A204.1 (cell line): ENCODE measurements around the gene KDM1B.

ENCODE experiments used
- FAIRE-seq: peaks from 2 replicates; lab custom pipeline; 2012; peaks lifted over from hg19 to GRCh38; lab: Jason Lieb, UNC

KDM1B gene, protein sequence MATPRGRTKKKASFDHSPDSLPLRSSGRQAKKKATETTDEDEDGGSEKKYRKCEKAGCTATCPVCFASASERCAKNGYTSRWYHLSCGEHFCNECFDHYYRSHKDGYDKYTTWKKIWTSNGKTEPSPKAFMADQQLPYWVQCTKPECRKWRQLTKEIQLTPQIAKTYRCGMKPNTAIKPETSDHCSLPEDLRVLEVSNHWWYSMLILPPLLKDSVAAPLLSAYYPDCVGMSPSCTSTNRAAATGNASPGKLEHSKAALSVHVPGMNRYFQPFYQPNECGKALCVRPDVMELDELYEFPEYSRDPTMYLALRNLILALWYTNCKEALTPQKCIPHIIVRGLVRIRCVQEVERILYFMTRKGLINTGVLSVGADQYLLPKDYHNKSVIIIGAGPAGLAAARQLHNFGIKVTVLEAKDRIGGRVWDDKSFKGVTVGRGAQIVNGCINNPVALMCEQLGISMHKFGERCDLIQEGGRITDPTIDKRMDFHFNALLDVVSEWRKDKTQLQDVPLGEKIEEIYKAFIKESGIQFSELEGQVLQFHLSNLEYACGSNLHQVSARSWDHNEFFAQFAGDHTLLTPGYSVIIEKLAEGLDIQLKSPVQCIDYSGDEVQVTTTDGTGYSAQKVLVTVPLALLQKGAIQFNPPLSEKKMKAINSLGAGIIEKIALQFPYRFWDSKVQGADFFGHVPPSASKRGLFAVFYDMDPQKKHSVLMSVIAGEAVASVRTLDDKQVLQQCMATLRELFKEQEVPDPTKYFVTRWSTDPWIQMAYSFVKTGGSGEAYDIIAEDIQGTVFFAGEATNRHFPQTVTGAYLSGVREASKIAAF

DNA sequence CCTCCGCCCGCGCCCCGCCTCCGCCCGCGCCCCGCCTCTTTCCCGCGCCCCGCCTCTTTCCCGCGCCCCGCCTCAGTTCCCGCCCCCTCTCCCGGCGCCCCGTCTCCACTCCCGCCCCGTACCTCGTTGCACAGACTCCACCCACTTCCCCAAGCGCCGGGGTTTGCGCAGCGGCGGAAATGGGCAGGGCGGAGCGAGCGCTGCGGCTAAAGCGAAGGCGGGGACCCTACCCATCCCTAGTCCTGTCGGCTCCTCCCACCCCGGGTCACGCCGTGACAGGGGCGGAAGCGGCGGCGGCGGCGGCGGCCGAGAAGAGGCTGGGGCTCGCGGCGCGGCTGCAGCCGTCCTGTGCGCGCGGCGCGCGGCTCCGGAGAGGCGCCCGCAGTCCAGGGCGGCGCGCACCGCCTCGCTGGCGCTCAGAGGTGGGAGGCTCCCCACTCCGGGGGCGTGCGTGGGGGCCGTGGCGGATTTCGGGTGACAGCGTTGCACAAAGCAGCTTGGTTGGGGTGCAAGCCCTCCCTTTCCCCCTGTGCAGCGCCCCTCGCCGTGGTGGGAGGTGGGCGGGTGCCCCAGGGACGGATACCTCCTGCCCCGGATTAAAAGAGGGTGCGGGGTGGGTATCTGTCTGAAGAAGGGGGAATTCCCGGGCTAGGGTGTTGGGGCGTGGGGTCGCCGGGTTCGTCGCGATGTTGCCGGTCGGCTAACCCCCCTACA is at the start of gene KDM1B:
Gene KDM1B, plus strand, starts transcription at position 273 of the 714 bp plus-strand sequence. CDS start 4,474 bp downstream, outside the sequence.
- FAIRE-seq, result peak; percentile 77

DNA sequence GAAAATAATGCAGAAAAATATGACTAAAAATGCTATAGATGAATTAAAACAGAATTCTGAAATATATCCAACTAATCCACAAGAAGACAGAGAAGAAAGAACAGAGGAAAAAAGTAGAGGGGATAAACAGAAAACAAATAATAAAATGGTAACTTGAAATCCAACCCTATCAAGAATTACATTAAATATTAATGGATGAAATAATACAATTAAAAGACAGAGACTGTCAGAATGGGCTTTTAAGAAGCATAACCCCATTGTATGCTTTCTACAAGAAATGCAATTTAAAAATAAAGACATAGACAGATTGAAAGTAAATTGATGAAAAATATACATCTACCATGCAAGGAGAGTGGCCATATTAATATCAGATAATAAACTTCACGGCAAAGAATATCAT is 48.2 kb upstream of the KDM1B start:
- FAIRE-seq, result no peak

DNA sequence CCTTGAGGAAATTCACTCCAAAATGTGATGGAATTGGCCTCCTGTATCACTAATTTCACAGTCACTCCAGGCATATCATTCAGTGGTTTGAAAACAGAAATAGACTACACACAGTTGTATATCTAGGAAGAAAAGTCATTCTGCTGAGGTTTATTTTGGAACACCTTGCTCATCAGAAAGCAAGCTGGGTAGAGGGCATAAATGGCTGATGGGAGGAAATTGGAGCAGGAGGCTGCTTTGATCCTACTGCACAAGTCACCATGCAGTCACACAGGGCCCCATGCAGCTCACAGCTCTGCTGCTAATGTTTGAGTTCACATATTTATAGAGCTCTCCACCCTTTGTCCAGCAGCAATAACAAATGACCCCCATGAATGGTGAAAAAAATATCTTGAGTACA is 45.1 kb upstream of the KDM1B start:
- no peak for FAIRE-seq

DNA sequence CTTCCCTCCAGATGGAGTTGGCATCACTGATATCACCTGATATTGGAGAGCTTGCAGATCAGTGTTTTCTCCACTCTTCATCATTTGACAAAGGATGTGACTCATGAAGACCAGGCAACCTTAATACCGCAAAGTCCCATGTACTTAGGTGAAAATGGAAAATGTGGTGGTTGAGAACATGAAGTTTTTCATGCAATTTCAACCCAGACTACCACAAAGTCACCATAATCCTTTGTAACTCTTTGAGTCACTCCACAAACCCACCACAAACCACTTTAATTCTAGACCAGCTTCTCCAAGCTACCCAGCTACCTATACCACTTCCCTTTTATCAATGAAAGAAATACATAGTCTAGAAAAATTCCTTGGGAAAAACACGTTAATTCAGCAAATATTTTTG is 39.9 kb upstream of the KDM1B start:
- FAIRE-seq, result no peak

DNA sequence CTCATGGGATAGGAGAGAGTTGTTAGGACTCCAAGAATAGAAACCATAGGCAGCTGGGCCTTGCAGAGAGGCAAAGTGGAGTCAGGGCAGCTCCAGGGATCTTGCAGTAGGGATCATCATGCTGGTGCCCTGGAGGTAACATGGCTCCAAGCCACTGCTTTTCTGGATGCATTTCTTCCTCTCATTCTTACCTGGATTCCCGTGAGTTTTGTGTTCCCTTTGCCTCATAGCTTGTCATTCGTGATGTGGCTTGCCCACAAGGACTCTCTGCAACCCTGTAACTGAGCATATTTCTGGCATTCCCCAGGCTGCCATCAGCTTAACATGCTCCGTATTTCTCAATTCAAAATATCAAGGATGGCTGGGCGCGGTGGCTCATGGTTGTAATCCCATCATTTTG is 38.1 kb upstream of the KDM1B start:
- no peak for FAIRE-seq

DNA sequence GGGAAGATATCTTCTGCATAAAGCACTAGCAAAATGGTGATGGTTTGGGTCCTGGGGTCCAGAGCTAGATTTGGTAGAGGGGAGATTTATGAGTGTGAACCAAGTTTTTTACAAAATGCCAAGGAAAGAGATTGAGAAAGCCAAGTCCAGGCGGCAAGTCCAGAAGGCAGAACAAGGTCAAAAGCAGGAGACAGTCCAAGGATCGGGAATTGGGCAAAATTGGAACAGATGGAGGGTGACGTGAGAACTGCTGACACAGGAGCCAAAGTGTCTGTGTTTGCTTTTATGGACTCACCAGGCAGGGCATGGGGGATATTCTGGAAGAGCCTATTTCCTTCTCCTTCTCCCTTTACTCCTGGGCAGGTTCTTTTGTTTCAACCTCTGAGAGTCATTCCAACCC is 36.9 kb upstream of the KDM1B start:
- no peak for FAIRE-seq

DNA sequence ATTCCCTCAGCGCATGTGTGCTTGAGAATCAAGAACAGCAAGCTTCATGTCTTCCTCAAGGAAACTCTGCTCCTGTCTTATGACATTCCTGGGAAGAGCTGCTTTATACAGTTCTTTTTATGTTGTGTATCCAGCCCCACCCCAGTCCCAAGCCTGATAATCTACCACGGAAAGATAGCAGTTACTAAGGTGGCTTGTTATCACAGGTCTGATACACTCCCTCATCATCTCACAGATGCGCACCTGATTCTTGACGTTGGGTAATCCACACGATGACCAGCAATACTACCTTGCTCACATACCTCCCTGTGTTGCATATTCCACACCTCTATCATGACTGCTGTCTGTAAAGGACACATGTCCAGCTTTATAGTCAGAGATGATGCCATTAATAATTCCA is 36.0 kb upstream of the KDM1B start:
- no peak for FAIRE-seq

DNA sequence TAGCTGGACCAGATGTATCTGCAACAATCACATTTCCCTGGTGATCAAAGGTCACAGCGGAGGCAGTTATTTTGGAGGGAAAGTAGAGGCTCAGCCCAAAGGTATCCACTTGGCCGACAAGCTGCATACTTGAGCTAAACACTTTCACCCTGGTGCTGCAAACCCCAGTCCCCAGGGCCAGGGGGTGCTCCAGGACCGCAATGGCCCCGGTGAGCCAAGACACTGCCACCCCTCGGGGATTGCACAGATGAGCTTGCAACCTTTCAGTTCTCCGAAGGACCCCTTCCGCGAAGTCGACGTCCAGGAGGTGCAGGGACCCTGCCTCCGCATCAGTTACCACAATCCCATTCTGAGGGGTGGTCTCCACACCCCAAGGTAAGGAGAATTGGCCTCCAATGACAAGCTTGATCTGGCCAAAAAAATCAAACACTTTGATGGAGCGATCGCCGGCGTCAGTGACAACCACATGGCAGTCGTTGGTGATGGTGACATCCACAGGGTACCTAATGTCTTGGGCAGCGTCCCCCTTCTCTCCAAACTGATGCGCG is 33.6 kb upstream of the KDM1B start:
- no peak for FAIRE-seq

DNA sequence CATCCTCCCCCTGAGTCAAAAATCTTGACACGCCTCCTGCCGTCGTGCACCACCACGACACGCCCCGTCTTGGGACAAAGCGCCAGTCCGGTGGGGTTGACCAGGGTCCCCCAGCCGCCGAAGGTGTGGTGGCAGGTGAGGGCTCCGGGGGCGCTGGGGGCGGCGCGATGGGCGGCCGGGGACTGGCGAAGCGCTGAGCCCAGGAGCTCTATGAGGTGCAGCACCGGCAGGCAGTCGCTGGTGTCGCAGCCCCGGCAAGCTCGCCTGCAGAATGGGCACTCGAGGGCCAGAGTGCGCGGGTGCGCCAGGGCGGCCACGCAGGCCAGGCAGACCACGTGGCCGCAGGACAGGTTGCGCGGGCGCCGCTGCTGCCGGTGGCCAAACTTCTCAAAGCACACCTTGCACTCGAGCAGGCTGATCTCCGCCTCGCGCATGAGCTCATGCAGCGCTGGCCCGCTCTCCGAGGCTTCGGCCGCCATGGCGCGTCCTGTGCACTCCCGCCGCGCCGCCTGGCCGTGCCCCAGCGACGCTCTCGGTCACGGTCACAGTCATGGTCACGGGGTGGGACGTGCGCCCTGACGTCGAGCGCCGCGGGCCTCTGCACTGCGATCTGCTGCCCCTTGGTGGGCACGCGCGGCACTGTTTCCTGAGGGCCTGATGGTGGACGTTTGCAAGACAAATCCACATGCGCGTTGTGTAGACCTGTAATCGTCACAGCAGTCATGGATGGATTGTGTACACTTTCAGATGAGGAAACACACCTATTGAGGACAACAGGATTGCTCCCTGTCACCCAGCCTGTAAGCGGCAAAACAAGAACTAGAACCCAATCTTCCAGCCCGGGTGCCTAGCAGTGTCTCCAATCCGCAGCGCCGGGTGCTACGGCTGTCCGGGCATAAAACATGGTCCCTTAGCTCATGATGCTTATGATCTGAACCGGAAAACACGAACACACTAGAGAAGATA is 32.8 kb upstream of the KDM1B start, which contains the start of gene NHLRC1:
Gene NHLRC1, minus strand, starts transcription at position 550 of the 966 bp plus-strand sequence. Its CDS starts 71 bp downstream, at position 479.
- FAIRE-seq, result no peak

DNA sequence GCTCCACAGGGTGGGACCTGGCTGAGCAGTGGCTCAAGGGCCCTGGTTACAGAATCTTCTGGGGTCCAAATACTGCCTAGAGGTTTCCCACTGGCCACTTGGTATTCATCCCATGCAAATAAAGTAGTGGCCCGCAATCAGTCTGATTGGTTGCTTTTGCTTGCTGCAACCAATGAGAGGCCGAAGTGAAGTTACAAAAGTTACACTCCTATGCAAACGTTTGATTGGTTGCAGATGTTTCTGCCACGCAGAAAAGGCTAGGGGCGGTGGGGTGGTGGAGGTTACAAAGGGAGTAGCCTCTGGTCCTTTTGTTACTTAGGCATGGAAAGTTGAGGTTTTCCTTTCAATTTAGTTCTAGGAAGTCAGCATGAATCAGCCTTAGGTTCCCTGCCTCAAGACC is 29.1 kb upstream of the KDM1B start:
- no peak for FAIRE-seq

DNA sequence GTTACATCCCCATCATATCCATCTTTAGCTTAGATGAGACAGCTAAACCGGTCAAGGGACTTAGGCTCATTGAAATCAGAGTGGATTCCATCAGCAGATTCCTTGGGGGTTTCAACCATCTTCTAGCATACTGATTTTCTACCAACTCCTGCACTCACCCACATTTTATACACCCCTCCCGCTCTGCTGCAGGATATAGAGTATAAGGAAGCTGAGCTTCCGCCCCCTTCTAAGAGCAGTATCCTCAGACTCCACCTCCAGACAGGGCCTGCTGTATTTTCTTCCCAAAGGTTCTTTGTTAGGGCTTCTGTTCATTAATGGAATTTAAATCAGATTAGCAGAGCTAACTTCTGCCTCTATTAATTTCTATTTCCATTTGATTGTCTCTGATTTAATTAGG is 22.9 kb upstream of the KDM1B start:
- no peak for FAIRE-seq

DNA sequence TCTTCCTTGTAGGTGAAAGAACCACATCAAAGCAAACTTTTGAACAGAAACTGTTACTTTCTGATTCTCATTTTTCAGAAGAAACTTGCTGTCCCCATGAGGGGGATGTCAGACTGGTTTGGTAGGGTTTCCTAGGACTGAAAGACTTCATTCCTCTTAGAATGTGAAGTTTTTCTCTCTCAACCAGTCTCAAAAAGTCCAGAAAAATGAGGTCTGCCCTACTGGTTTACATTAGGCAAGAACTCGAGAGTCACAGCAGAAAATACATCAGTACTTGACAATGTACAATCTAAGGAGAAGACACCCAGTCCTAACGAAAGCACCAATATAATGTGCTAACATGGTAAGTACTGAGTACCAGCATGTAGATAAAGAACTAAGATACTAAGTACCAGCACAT is 20.1 kb upstream of the KDM1B start:
- FAIRE-seq, result no peak

DNA sequence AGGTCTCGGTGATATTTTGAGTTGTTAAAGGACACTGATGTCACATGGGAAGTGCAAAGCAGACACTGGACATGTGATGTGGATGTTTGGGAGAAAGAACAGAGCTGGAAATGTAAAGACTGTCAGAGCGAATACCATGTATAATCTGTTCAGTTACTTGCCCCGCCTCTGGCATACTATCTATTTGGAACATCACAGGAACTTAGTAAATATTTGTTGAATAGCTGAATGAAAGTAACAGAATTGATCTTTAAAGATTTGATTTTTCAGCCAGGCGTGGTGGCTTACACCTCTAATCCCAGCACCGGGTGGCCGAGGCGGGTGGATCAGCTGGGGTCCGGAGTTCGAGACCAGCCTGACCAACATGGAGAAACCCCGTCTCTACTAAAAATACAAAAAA is 19.0 kb upstream of the KDM1B start:
- no peak for FAIRE-seq

DNA sequence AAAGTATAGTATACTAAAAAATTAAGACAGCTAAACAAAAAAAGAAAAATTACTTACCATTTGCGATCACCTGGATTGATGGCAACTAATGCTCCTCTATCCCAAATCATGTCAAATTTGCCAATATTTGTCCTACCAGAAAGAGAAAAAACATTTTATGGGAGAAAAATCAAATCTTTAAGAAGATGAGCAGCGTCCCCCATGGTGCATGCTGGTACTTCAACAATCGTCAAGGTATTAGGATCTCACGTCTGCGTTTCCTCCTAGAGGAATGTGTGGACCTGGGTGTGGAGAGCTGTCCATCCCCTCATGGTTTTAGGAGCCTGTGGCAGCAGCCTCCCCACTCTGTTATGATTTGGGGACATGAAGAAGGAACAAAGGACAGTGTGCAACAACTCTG is 16.3 kb upstream of the KDM1B start:
- FAIRE-seq, result no peak

DNA sequence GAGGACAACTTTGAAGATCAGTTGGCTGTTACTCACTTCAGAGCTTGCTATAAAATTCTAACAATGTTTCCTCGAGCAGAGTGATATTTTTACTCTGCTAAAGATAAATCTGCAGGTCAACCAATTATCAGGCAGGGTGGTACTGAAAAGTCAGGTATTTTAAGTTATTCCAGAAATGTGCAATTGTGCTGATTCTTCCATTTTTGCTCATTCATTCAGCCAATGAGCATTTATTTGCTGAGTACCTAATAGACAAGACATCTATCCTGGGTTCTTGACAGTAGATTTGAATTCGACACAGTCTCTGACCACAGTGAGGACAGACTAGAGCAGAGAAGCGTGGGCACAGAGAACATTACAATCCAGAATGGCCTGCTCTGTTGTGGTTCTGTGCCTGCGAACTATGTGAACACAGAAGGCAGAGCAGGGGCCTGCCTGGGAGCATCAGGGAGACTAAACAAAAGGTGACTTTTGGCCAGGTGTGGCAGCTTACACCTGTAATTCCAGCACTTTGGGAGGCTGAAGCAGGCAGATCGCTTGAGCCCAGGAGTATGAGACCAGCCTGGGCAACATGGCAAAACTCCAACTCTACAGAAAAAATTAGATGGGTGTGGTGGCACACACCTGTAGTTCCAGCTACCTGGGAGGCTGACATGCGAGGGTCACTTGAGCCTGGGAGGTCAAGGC is 15.1 kb upstream of the KDM1B start:
- no peak for FAIRE-seq

DNA sequence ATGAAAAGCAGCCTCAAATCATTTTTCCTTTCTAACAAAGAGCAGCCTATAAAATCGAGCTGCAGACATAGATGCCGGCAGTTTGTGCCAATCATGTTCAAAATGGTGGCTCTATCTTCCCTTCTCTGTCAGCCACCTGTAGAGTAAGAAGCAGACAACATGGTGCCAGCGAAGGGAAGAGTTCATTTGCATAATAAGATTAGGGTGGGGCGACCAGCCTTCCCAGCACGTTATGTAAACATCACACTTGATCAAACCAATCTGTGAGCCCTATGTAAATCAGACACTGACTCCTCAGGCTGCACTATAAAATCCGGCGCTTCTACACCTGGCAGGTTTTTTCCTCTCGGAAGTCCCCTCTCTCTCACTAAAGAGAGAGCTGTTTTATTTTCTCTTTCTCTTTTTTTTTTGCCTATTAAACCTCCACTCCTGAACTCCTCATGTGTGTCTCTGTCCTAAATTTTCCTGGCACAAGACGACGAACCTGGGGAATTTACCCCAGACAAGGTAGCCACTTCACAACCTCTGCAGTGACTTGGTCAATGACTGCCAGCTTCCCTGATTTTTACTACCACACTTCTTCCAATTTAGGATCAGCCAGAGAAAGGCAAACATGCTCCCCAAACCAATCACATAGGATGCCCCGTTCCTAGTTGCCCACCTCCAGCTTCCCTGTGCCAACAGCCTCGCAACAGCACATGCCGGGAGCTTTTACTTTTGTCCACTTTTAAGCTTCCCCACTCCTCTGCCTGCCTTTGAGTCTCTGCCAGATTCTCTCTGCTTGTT is 13.2 kb upstream of the KDM1B start:
- FAIRE-seq, result no peak

DNA sequence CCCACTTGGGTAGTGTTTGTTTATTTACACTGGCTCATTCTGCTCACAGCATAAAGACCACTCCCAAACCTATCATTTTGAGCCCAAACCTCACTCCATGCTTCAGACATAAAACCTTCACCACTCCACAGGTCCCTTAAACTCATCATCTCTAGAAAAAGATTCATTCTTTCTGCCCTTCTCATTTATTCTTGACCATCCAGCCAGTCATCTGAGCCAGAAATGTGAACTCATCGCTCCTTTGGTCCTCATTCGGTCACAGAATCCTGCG is 12.7 kb upstream of the KDM1B start:
- no peak for FAIRE-seq

DNA sequence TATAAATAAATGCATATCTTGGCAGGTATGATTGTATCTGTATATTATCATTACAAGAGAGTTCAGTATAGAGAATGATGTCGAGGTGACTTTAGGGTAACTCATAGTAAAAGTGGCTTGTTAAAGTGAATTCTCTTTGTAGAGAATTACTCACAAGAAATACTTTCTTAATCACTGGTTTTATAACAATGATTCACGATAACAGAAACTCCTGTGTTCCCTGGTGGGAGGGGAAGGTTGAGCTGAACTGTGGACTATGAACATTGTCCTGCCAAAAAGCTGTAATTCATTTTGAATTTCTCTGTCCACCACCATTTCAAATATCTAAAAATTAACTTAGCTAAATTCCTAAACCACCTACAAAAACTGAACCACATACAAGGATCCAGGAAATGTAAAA is 8.1 kb upstream of the KDM1B start:
- no peak for FAIRE-seq

DNA sequence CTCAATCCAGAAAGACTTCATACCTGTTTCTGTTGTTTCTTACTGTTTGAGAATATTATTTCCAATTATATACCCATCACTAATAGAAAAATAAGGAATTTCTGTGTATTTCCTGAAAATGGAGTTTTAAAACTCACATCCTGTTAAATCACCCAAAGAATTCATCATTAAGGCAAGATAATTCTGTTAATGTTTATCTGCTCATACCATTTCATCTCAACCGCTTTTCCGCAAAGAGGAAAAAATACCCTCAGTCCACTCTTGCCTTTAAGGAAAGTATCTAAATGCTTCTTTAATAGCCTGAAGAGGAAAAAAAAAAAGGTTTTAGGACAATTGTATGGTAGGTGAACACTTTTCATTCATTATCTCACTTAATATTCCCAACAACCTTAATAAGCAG is 7.6 kb upstream of the KDM1B start:
- no peak for FAIRE-seq
